ENCODE results near the gene PKDCC.

PKDCC gene

GRCh38 chr2:42047488-42048298 is at the start of gene PKDCC:
PKDCC (plus strand) TSS chr2:42048021; CDS start chr2:42048200, 179 bp downstream.
- Histone ChIP-seq H3K4me1 (ENCODE audit: control insufficient read depth, insufficient read depth, low read length, unreplicated experiment) (peaks cover 8% of the 10 kb centered on the region), H3K27me3 (ENCODE audit: insufficient read depth, low read length) (peaks cover 9% of the 10 kb centered on the region; the same call in 1 of the 2 replicates), H3K4me3 (ENCODE audit: low read depth, low read length) (peak within 1 kb of the TSS; percentile 82), H2AFZ (ENCODE audit: low read length, unreplicated experiment) (peak within 1 kb of the TSS; percentile 94), H3K27ac (ENCODE audit: low read depth, low read length) (no peak within 1 kb of the TSS), H3K79me2 (ENCODE audit: control insufficient read depth, insufficient read depth, low read length, unreplicated experiment) (peaks cover 3% of the 10 kb centered on the region), H3K36me3 (ENCODE audit: insufficient read depth, low read length) (no peaks in the 10 kb centered on the region)

GRCh38 chr2:41998186-41999127 is 49.4 kb upstream of the PKDCC start:
- Histone ChIP-seq H3K4me1 (ENCODE audit: control insufficient read depth, insufficient read depth, low read length, unreplicated experiment) (no peaks in the 10 kb centered on the region), H3K79me2 (ENCODE audit: control insufficient read depth, insufficient read depth, low read length, unreplicated experiment) (no peaks in the 10 kb centered on the region), H3K27me3 (ENCODE audit: insufficient read depth, low read length) (no peaks in the 10 kb centered on the region; the same call in 1 of the 2 replicates), H3K27ac (ENCODE audit: low read depth, low read length) (no peak overlapping the region), H3K36me3 (ENCODE audit: insufficient read depth, low read length) (no peaks in the 10 kb centered on the region), H3K4me3 (ENCODE audit: low read depth, low read length) (no peak overlapping the region), H2AFZ (ENCODE audit: low read length, unreplicated experiment) (no peak overlapping the region)

- no peak overlapping the region for H3K27ac ChIP-seq (ENCODE audit: low read depth, low read length)
- H2AFZ ChIP-seq (ENCODE audit: low read length, unreplicated experiment): no peak overlapping the region
- no peaks in the 10 kb centered on the region for H3K79me2 ChIP-seq (ENCODE audit: control insufficient read depth, insufficient read depth, low read length, unreplicated experiment)
- no peaks in the 10 kb centered on the region; the same call in 1 of the 2 replicates for H3K27me3 ChIP-seq (ENCODE audit: insufficient read depth, low read length)
- H3K4me1 ChIP-seq (ENCODE audit: control insufficient read depth, insufficient read depth, low read length, unreplicated experiment): no peaks in the 10 kb centered on the region
- H3K36me3 ChIP-seq (ENCODE audit: insufficient read depth, low read length): no peaks in the 10 kb centered on the region
- no peak overlapping the region for H3K4me3 ChIP-seq (ENCODE audit: low read depth, low read length)
Observed at GRCh38 chr2:41999128-41999480, 48.7 kb upstream of the PKDCC start.

- no peak overlapping the region for H2AFZ ChIP-seq (ENCODE audit: low read length, unreplicated experiment)
- no peaks in the 10 kb centered on the region for H3K79me2 ChIP-seq (ENCODE audit: control insufficient read depth, insufficient read depth, low read length, unreplicated experiment)
- H3K4me1 ChIP-seq (ENCODE audit: control insufficient read depth, insufficient read depth, low read length, unreplicated experiment): no peaks in the 10 kb centered on the region
- H3K27ac ChIP-seq (ENCODE audit: low read depth, low read length): no peak overlapping the region
- no peak overlapping the region for H3K4me3 ChIP-seq (ENCODE audit: low read depth, low read length)
- H3K36me3 ChIP-seq (ENCODE audit: insufficient read depth, low read length): no peaks in the 10 kb centered on the region
- H3K27me3 ChIP-seq (ENCODE audit: insufficient read depth, low read length): no peaks in the 10 kb centered on the region; the same call in 1 of the 2 replicates
Observed at GRCh38 chr2:41999592-42000281, 48.1 kb upstream of the PKDCC start.

GRCh38 chr2:42001711-42002201 is 46.1 kb upstream of the PKDCC start:
- Histone ChIP-seq H2AFZ (ENCODE audit: low read length, unreplicated experiment) (no peak overlapping the region), H3K4me3 (ENCODE audit: low read depth, low read length) (no peak overlapping the region)

GRCh38 chr2:42007551-42007950 is 40.3 kb upstream of the PKDCC start:
- Histone ChIP-seq H3K36me3 (ENCODE audit: insufficient read depth, low read length) (no peaks in the 10 kb centered on the region), H3K4me1 (ENCODE audit: control insufficient read depth, insufficient read depth, low read length, unreplicated experiment) (peaks cover 14% of the 10 kb centered on the region), H3K4me3 (ENCODE audit: low read depth, low read length) (no peak overlapping the region), H2AFZ (ENCODE audit: low read length, unreplicated experiment) (no peak overlapping the region), H3K27ac (ENCODE audit: low read depth, low read length) (no peak overlapping the region), H3K79me2 (ENCODE audit: control insufficient read depth, insufficient read depth, low read length, unreplicated experiment) (no peaks in the 10 kb centered on the region), H3K27me3 (ENCODE audit: insufficient read depth, low read length) (0 out of 2 replicates have a peak, but pooled peaks cover 4% of the 10 kb centered on the region)

More at GRCh38 chr2:42001711-42002201, 46.1 kb upstream of the PKDCC start:
- Histone ChIP-seq H3K4me1 (ENCODE audit: control insufficient read depth, insufficient read depth, low read length, unreplicated experiment) (no peaks in the 10 kb centered on the region), H3K79me2 (ENCODE audit: control insufficient read depth, insufficient read depth, low read length, unreplicated experiment) (no peaks in the 10 kb centered on the region), H3K36me3 (ENCODE audit: insufficient read depth, low read length) (no peaks in the 10 kb centered on the region), H3K27me3 (ENCODE audit: insufficient read depth, low read length) (peaks cover 4% of the 10 kb centered on the region; the same call in 1 of the 2 replicates), H3K27ac (ENCODE audit: low read depth, low read length) (no peak overlapping the region)

GRCh38 chr2:42008241-42008921 is 39.4 kb upstream of the PKDCC start:
- Histone ChIP-seq H3K79me2 (ENCODE audit: control insufficient read depth, insufficient read depth, low read length, unreplicated experiment) (no peaks in the 10 kb centered on the region), H2AFZ (ENCODE audit: low read length, unreplicated experiment) (no peak overlapping the region), H3K4me1 (ENCODE audit: control insufficient read depth, insufficient read depth, low read length, unreplicated experiment) (peaks cover 14% of the 10 kb centered on the region), H3K36me3 (ENCODE audit: insufficient read depth, low read length) (no peaks in the 10 kb centered on the region), H3K4me3 (ENCODE audit: low read depth, low read length) (no peak overlapping the region), H3K27me3 (ENCODE audit: insufficient read depth, low read length) (0 out of 2 replicates have a peak, but pooled peaks cover 4% of the 10 kb centered on the region), H3K27ac (ENCODE audit: low read depth, low read length) (no peak overlapping the region)

GRCh38 chr2:42009657-42010580 is 37.9 kb upstream of the PKDCC start:
- H3K4me1 ChIP-seq (ENCODE audit: control insufficient read depth, insufficient read depth, low read length, unreplicated experiment): peaks cover 14% of the 10 kb centered on the region
- H2AFZ ChIP-seq (ENCODE audit: low read length, unreplicated experiment): peak overlapping the region; percentile 16
- H3K36me3 ChIP-seq (ENCODE audit: insufficient read depth, low read length): no peaks in the 10 kb centered on the region
- 0 out of 2 replicates have a peak, but pooled peaks cover 4% of the 10 kb centered on the region for H3K27me3 ChIP-seq (ENCODE audit: insufficient read depth, low read length)
- H3K4me3 ChIP-seq (ENCODE audit: low read depth, low read length): peak overlapping the region; percentile 60
- H3K27ac ChIP-seq (ENCODE audit: low read depth, low read length): 0 out of 2 replicates have a peak overlapping the region, but pooled peaks have one; percentile 34
- no peaks in the 10 kb centered on the region for H3K79me2 ChIP-seq (ENCODE audit: control insufficient read depth, insufficient read depth, low read length, unreplicated experiment)

- H2AFZ ChIP-seq (ENCODE audit: low read length, unreplicated experiment): no peak overlapping the region
- H3K27ac ChIP-seq (ENCODE audit: low read depth, low read length): no peak overlapping the region
- H3K79me2 ChIP-seq (ENCODE audit: control insufficient read depth, insufficient read depth, low read length, unreplicated experiment): no peaks in the 10 kb centered on the region
- H3K4me1 ChIP-seq (ENCODE audit: control insufficient read depth, insufficient read depth, low read length, unreplicated experiment): peaks cover 14% of the 10 kb centered on the region
- no peak overlapping the region for H3K4me3 ChIP-seq (ENCODE audit: low read depth, low read length)
- no peaks in the 10 kb centered on the region for H3K36me3 ChIP-seq (ENCODE audit: insufficient read depth, low read length)
- H3K27me3 ChIP-seq (ENCODE audit: insufficient read depth, low read length): 0 out of 2 replicates have a peak, but pooled peaks cover 4% of the 10 kb centered on the region
Observed at GRCh38 chr2:42010743-42011298, 37.0 kb upstream of the PKDCC start.
